Testis (tissue), 2 donors: ENCODE measurements around the gene SUGP2.

Experiments used
- POLR2A ChIP-seq: fragments of 450-650 bp; IDR thresholded peaks from one replicate; pipeline ENCODE4 v1.6.1; 2017; ENCODE audit warnings: antibody characterized with exemption, mild to moderate bottlenecking, moderate library complexity
- TF ChIP-seq, protein P1 (sequence below), 3 experiments: fragments of 450-650 bp in 2 of 3; fragments of 200-600 bp in 1 of 3; sonication (generic) in 1 of 3; IDR thresholded peaks; one replicate each; pipeline ENCODE4 v1.5.1; 2016 to 2019; ENCODE audit warnings: antibody characterized with exemption in 3 of 3, mild to moderate bottlenecking in 2 of 3, moderate library complexity in 1 of 3

DNA sequence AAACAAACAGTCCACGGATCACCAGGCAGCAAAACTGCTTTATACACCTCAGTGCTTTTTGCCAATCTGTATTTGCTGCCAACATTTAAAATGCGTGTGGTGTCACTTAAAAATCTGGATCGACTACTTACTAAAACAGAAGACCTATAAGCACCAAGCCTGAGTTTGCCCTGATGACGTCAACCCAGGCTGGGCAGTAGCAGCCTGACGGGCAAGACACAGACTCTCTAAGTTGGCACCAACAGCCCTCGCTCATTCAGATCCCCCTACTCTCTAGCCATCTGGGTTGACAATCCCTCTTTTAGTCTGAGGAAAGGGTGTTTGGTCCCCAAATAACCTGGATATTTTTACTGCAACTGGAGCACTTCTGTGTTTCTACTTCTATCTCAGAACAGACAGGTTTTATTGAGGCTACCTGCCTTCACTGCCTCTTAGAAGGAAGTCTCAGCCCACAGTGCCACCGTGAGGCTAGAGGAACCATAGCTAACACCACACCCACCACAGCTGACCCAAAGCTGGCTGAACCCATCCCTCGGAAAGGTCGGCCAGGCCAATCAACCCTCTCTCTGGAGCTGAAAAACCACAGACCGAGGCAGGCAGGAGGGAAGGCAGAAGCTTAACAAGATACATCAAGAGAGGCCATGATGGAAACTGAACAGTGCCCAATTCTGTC, 6.9 kb downstream of the SUGP2 start:
- TF ChIP-seq, protein P1, sequence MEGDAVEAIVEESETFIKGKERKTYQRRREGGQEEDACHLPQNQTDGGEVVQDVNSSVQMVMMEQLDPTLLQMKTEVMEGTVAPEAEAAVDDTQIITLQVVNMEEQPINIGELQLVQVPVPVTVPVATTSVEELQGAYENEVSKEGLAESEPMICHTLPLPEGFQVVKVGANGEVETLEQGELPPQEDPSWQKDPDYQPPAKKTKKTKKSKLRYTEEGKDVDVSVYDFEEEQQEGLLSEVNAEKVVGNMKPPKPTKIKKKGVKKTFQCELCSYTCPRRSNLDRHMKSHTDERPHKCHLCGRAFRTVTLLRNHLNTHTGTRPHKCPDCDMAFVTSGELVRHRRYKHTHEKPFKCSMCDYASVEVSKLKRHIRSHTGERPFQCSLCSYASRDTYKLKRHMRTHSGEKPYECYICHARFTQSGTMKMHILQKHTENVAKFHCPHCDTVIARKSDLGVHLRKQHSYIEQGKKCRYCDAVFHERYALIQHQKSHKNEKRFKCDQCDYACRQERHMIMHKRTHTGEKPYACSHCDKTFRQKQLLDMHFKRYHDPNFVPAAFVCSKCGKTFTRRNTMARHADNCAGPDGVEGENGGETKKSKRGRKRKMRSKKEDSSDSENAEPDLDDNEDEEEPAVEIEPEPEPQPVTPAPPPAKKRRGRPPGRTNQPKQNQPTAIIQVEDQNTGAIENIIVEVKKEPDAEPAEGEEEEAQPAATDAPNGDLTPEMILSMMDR (IDR thresholded peaks at IDR 0.05), result no peak
- TF ChIP-seq POLR2A, result no peak
